Mammary microvascular endothelial cell (primary cell): ENCODE data around the gene FGF9. TPM values are rescaled to one million over a fixed set of nuclear protein-coding genes. Genes with fewer than 3 reads are reported as not detected.

ENCODE experiments used
- total RNA-seq: library from RNA; depleted of rRNA; stranded (reverse); fragments of >200 nt; gene quantifications from 2 replicates; pipeline ENCODE4 v1.2.3, GENCODE V29; 2015

The FGF9 gene
- total RNA-seq: not detected in 2 replicates

GRCh38 chr13:21670883-21671619, at the start of gene FGF9:
Gene FGF9, plus strand, starts transcription at chr13:21671073. Its CDS starts 840 bp downstream, at chr13:21671913.

Other genes starting within 250 kb of the FGF9 start
- gene ZDHHC20, start 211.8 kb upstream of the FGF9 start, total RNA-seq: 54.0 and 55.0 TPM in 2 replicates
- gene MICU2, start 66.9 kb upstream of the FGF9 start, total RNA-seq: 59.1 and 66.9 TPM in 2 replicates